Ishikawa (cell line): ENCODE measurements around the gene MSX2.

Source experiments
- MAX ChIP-seq: IDR thresholded peaks from 2 replicates; pipeline ENCODE4 v1.6.1; 2012
- YY1 ChIP-seq: IDR thresholded peaks from 2 replicates; pipeline ENCODE4 v1.6.1; 2012; ENCODE audit warnings: low read depth
- TF ChIP-seq, protein P1 (sequence below): IDR thresholded peaks from 2 replicates; pipeline ENCODE4 v1.6.1; 2012; ENCODE audit warnings: low read depth, mild to moderate bottlenecking

GRCh38 chr5:174694611-174695010 is 29.8 kb upstream of the MSX2 start:
- TF ChIP-seq YY1 (no peak), MAX (no peak)
- TF ChIP-seq, protein P1, sequence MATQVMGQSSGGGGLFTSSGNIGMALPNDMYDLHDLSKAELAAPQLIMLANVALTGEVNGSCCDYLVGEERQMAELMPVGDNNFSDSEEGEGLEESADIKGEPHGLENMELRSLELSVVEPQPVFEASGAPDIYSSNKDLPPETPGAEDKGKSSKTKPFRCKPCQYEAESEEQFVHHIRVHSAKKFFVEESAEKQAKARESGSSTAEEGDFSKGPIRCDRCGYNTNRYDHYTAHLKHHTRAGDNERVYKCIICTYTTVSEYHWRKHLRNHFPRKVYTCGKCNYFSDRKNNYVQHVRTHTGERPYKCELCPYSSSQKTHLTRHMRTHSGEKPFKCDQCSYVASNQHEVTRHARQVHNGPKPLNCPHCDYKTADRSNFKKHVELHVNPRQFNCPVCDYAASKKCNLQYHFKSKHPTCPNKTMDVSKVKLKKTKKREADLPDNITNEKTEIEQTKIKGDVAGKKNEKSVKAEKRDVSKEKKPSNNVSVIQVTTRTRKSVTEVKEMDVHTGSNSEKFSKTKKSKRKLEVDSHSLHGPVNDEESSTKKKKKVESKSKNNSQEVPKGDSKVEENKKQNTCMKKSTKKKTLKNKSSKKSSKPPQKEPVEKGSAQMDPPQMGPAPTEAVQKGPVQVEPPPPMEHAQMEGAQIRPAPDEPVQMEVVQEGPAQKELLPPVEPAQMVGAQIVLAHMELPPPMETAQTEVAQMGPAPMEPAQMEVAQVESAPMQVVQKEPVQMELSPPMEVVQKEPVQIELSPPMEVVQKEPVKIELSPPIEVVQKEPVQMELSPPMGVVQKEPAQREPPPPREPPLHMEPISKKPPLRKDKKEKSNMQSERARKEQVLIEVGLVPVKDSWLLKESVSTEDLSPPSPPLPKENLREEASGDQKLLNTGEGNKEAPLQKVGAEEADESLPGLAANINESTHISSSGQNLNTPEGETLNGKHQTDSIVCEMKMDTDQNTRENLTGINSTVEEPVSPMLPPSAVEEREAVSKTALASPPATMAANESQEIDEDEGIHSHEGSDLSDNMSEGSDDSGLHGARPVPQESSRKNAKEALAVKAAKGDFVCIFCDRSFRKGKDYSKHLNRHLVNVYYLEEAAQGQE: no peak
